ENCODE measurements around the gene GOLGA1.

Gene GOLGA1

GRCh38 chr9:124881138-124881743 is 59.6 kb downstream of the GOLGA1 start:
- TF ChIP-seq ZFX (IDR thresholded peaks at IDR 0.05; ENCODE audit: borderline replicate concordance) (no peak), CTCF (IDR thresholded peaks at IDR 0.05) (no peak)
- H3K27ac ChIP-seq, result no peak overlapping the region

- TF ChIP-seq CTCF (IDR thresholded peaks at IDR 0.05), result no peak
- H3K27ac ChIP-seq, result no peak overlapping the region
These were observed 60.4 kb downstream of the GOLGA1 start for GRCh38 chr9:124880501-124880900.

- TF ChIP-seq CTCF (IDR thresholded peaks at IDR 0.05) (no peak), ZFX (IDR thresholded peaks at IDR 0.05; ENCODE audit: borderline replicate concordance) (no peak)
- 0 out of 2 replicates have a peak overlapping the region, but pooled peaks have one; percentile 5 for H3K27ac ChIP-seq
These were observed 61.7 kb downstream of the GOLGA1 start for GRCh38 chr9:124879226-124879625.

- TF ChIP-seq ZFX (IDR thresholded peaks at IDR 0.05; ENCODE audit: borderline replicate concordance) (no peak), CTCF (IDR thresholded peaks at IDR 0.05) (no peak)
- H3K27ac ChIP-seq, result no peak overlapping the region
These were observed 62.4 kb downstream of the GOLGA1 start for GRCh38 chr9:124878518-124878917.

- H3K27ac ChIP-seq, result no peak overlapping the region
These were observed 62.9 kb downstream of the GOLGA1 start for GRCh38 chr9:124878021-124878420.

GRCh38 chr9:124877021-124877782 is 63.7 kb downstream of the GOLGA1 start:
- TF ChIP-seq CTCF (IDR thresholded peaks at IDR 0.05), result no peak
- TF ChIP-seq ZFX (IDR thresholded peaks at IDR 0.05; ENCODE audit: borderline replicate concordance), result no peak
- H3K27ac ChIP-seq, result no peak overlapping the region

More at GRCh38 chr9:124878021-124878420, 62.9 kb downstream of the GOLGA1 start:
- TF ChIP-seq ZFX (IDR thresholded peaks at IDR 0.05; ENCODE audit: borderline replicate concordance) (no peak), CTCF (IDR thresholded peaks at IDR 0.05) (no peak)

GRCh38 chr9:124875501-124875900 is 65.4 kb downstream of the GOLGA1 start:
- TF ChIP-seq ZFX (IDR thresholded peaks at IDR 0.05; ENCODE audit: borderline replicate concordance) (no peak), CTCF (IDR thresholded peaks at IDR 0.05) (no peak)
- no peak overlapping the region for H3K27ac ChIP-seq

Measured in 22Rv1 (cell line).